ENCODE measurements around the gene MYO10.

DNA sequence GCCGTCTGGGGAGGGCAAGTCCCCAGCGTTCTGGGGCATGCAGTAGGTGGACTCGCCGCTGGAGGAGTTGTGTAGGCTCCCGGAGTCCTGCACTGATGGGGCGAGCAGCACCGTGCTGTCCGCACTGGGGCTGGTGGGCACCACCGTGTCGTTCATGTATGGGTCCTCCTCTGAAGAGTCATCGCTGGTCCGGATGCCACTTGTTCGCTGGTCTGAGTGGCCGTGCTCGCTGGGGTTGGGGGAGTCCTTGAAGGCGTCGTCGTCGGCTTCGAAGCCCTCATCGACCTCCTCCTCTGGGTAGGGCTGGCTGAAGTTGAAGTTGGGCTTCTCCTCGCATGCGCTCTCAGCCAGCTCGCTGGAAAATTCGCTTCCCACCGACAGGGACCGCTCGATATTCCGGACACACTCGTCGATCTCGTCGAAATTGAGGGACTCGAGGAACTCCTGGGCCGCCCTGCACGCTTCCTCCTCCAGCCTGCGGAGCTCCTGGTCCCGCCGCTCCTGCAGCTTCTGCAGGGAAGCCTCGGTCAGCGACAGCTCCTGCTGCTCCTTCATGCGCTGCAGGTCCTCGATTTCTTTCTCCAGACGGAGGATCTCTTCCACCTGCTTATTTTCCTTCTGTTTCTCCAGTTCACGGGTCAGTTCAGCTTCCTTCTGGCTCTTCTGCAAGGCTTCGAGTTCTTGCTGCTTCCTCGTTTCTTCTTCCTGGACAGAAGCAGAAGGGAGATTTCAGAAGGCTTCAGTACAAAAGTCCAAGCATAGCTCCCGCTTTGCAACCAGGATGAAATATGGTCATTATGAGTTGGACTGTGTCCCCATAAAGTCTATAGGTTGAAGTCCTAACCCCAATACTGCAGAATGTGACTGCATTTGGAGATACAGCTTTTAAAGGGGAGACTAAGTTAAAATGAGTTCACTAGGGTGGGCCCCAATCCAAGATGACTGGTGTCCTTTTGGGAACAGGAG lies 234.7 kb downstream of the MYO10 start:
- TF ChIP-seq, protein P1, sequence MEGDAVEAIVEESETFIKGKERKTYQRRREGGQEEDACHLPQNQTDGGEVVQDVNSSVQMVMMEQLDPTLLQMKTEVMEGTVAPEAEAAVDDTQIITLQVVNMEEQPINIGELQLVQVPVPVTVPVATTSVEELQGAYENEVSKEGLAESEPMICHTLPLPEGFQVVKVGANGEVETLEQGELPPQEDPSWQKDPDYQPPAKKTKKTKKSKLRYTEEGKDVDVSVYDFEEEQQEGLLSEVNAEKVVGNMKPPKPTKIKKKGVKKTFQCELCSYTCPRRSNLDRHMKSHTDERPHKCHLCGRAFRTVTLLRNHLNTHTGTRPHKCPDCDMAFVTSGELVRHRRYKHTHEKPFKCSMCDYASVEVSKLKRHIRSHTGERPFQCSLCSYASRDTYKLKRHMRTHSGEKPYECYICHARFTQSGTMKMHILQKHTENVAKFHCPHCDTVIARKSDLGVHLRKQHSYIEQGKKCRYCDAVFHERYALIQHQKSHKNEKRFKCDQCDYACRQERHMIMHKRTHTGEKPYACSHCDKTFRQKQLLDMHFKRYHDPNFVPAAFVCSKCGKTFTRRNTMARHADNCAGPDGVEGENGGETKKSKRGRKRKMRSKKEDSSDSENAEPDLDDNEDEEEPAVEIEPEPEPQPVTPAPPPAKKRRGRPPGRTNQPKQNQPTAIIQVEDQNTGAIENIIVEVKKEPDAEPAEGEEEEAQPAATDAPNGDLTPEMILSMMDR (IDR thresholded peaks at IDR 0.05) = no peak
- TF ChIP-seq, protein P2, sequence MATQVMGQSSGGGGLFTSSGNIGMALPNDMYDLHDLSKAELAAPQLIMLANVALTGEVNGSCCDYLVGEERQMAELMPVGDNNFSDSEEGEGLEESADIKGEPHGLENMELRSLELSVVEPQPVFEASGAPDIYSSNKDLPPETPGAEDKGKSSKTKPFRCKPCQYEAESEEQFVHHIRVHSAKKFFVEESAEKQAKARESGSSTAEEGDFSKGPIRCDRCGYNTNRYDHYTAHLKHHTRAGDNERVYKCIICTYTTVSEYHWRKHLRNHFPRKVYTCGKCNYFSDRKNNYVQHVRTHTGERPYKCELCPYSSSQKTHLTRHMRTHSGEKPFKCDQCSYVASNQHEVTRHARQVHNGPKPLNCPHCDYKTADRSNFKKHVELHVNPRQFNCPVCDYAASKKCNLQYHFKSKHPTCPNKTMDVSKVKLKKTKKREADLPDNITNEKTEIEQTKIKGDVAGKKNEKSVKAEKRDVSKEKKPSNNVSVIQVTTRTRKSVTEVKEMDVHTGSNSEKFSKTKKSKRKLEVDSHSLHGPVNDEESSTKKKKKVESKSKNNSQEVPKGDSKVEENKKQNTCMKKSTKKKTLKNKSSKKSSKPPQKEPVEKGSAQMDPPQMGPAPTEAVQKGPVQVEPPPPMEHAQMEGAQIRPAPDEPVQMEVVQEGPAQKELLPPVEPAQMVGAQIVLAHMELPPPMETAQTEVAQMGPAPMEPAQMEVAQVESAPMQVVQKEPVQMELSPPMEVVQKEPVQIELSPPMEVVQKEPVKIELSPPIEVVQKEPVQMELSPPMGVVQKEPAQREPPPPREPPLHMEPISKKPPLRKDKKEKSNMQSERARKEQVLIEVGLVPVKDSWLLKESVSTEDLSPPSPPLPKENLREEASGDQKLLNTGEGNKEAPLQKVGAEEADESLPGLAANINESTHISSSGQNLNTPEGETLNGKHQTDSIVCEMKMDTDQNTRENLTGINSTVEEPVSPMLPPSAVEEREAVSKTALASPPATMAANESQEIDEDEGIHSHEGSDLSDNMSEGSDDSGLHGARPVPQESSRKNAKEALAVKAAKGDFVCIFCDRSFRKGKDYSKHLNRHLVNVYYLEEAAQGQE (IDR thresholded peaks at IDR 0.05; ENCODE audit: insufficient read depth in 1 of 2, low read depth in 2 of 2, low read length in 1 of 2) = no peak

Data from Panc1 (cell line).